Right renal cortex interstitium (tissue), 3 donors: ENCODE results near the gene FOSL1. TPM values are rescaled to one million over a fixed set of nuclear protein-coding genes. Genes with fewer than 3 reads are reported as not detected.

Experiments
- DNase-seq, 3 donors: peaks; one replicate each; pipeline ENCODE4 v3.0.0-alpha.2; 2013; ENCODE audit warnings: low read depth in 3 of 3, low spot score in 2 of 3
- polyA plus RNA-seq, 3 donors: library from polyadenylated mRNA; unstranded; fragments of 120-200 nt; gene quantifications; one replicate each; pipeline ENCODE4 v1.2.1, GENCODE V29; 2013; ENCODE audit not compliant: insufficient read length in 3 of 3

FOSL1 gene
- polyA plus RNA-seq, 3 donors, result 0.11 TPM; not detected in 2

DNA sequence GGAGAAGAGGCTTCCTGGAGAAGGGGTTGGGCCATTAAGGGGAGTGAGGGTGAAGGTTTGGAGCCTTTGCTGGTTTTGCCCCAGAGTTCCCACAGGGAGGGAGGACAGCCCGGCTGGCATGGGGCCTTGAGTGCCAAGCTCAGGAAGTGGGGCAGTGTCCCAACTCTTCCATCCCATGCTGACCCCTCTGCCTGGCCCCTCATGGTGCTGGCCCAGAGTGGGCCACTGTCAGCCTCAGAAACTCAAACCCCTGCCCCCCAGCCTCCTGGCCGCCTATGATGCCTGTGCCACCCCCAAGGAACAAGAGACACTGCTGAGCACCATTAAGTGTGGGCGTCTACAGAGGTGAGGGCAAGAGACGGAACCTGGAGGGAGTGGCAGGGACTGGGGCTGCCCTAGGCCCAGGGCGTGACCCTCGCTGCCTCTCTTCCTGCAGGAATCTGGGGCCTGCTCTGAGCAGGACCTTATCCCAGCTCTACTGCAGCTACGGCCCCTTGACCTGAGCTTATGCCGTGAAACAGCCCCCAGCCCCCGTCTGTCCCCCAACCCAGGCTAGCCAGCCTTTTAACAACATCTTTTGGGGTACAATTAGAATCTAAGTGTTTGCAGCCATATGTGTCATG, 34.5 kb downstream of the FOSL1 start:
- DNase-seq, result no peak

DNA sequence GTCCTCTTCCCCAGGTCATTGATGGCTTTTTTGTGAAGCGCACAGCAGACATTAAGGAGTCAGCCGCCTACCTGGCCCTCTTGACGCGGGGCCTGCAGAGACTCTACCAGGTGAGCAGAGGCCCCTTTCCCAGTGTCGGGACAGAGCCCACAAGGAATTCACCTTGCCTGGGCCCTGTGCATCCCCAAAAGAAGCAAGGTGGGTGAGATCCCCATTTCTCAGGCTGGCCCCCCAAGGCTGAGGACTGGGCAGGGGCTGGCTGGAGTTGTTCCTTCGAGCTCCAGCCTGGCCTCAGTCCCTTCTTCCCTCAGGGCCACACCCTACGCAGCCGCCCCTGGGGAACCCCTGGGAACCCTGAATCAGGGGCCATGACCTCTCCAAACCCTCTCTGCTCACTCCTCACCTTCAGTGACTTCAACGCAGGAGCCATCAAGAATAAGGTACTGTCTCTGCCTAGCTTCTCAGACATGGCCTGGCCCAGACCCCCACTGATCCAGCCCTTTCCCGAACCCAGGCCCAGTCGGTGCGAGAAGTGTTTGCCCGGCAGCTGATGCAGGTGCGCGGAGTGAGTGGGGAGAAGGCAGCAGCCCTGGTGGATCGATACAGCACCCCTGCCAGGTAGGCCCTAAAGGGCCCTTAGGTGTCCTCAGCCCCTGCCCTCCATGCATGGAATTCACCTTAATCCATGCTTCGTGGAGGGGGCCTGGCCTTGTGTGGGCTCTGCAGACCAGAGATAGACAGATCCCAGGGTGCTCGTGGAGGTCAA, 35.3 kb downstream of the FOSL1 start:
- no peak for DNase-seq

DNA sequence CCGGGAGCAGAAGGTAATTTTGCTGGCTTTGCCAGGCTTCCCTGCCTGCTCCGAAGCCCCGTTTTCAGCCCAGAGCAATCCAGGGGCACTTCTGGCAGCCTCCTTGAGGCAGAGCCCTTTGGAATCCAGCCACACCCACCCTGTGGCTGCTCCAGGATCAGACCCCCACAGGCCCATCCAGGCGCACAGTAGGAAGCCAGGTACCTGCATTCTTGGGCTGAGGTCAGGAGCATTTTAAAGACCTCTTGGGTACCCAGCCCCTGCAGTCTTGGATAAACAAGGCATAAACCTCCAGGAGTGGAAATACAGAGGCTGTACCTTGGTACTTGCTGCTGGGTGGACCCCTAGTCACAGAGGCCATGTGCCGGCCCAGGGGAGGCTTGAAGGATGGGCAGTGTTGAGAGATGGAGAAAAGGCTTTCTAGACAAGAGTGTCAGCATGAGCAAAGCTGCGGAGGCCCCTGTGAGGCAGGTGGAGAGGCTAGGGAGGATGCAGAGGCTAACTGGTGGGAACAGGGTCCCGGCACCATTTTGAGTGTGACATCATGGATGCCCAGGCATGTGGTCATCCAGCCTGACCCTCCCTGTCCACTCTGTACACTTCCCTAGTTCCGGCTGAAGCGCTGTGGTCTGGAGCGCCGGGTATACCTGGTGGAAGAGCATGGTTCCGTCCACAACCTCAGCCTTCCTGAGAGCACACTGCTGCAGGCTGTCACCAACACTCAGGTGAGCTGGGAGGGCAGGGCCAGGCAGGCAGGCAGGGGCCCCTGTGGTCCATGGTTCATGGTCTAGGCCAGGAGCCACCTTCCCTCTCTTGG, 36.1 kb downstream of the FOSL1 start:
- DNase-seq, result no peak

DNA sequence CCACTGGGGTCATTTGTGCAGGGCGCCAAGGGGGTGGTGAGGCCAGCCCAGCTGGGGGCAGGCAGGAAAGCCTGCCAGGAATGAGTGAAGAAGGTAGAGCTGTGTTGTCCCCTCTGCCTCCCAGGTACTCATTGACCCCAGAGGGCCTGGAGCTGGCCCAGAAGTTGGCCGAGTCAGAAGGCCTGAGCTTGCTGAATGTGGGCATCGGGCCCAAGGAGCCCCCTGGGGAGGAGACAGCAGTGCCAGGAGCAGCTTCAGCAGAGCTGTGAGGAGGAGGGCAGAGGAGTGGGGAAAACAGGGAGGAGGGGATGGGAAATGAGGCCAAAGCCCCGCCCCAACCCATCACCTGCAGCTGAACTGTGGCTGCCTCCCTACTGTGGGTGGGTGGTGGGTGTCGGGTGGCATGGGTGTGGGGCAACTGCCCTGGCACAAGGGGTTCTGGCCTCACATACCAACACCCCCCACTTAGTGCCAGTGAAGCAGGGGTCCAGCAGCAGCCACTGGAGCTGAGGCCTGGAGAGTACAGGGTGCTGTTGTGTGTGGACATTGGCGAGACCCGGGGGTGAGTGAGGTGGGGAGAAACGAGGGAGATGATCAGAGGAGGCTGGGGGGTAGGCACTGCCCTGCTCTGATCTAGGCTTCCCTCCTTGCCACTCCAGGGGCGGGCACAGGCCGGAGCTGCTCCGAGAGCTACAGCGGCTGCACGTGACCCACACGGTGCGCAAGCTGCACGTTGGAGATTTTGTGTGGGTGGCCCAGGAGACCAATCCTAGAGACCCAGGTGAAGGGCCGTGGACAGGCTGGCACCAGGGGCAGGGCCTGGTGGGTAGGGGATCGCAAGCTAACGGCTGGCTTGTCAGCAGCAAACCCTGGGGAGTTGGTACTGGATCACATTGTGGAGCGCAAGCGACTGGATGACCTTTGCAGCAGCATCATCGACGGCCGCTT, 37.0 kb downstream of the FOSL1 start:
- DNase-seq, result no peak

DNA sequence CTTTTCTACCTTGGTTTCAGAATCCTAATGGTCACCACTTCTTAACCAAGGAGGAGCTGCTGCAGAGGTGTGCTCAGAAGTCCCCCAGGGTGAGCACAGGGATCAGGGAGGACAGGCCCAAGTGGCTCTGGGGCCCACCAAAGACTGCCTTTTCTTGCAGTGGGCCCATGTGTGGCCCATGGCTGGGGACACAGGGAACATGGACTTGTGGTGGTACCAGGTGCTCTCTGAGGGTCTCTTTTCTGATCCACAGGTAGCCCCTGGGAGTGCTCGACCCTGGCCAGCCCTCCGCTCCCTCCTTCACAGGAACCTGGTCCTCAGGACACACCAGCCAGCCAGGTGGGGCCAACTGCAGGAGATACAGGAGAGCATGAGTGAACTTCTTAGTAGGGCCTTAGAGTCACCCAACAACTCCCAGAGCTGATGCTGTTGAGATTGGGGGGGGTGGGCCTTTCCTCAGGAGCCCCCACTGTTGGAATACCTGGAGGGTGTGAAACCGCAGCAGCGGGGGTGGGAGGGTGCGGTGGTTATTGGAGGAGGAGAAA, 37.9 kb downstream of the FOSL1 start:
- no peak for DNase-seq

DNA sequence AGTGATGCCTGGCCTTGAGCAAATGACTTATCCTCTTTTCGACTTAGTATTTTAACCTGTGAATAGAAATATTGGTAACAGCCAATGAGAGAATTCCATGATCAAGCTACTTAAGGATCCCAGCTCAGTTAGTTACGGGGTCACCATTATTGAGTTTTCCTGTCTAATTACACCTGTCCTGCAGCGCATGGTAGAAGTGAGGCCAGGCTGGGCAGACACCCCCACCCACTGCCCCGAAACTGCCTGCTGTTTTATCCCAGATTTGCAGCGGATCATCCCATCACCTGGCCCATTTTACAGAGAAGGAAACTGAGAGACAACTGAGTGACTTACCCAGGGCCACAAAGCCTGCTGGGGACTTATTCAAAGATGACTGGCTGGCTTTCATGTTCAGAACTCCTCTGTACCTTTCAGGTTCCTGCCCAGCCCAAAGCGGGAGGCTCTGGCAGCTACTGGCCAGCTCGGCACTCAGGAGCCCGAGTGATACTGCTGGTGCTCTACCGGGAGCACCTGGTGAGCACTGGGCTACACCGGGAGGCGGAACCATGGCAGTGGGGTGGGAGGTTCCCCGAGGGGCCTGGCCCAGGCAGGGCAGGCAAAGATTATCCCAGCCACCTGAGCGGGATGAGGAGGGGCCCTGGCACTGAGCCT, 38.5 kb downstream of the FOSL1 start:
- no peak for DNase-seq

DNA sequence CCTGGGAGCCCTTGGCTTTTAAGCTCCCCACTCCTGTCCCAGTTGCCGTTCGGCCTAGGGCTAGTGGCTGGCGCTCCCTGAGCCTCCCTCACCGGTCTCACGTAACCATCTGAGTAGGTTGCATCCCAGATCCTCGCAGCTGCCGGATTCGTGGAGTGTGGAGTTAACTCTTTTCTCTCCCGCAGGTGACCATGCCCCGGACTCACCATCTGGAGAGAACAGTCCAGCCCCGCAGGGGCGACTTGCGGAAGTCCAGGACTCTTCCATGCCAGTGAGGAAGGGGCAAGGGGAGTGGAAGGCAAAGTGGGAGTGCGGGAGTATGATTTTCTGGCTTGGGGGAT, 39.1 kb downstream of the FOSL1 start:
- no peak for DNase-seq

DNA sequence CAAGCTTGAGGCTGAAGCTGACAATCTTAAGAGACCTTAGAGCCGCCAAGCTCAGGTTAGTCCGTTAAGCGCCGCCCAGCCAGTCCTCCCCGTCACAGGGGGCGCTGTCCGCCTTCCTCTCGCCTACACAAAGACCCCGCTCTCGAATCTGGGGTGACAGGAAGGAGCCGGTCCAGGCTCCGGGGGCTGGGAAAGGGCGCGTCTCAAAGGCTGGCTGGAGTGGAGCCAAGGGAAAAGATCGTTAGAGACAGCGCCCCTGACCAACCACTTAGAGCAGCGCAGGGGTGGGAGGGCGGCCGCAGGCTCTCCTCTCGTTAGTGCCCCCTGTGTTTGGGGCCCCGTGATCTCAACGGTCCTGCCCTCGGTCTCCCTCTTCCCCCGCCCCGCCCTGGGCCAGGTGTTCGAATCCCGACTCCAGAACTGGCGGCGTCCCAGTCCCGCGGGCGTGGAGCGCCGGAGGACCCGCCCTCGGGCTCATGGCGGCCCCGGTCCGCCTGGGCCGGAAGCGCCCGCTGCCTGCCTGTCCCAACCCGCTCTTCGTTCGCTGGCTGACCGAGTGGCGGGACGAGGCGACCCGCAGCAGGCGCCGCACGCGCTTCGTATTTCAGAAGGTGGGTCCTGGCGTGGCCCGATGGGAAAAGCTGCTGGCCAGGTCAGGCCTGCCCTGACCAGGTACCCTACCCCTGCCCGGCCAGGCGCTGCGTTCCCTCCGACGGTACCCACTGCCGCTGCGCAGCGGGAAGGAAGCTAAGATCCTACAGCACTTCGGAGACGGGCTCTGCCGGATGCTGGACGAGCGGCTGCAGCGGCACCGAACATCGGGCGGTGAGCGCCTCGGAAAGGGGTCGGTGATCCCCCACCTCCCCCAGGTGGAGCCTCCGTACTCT, 39.7 kb downstream of the FOSL1 start, which contains the start of gene MUS81:
Gene MUS81 (plus strand): TSS at position 156 of the 887 bp plus-strand sequence. CDS start 321 bp downstream, at position 477.
- peak; percentile 90 to 93 (median 92) for DNase-seq

DNA sequence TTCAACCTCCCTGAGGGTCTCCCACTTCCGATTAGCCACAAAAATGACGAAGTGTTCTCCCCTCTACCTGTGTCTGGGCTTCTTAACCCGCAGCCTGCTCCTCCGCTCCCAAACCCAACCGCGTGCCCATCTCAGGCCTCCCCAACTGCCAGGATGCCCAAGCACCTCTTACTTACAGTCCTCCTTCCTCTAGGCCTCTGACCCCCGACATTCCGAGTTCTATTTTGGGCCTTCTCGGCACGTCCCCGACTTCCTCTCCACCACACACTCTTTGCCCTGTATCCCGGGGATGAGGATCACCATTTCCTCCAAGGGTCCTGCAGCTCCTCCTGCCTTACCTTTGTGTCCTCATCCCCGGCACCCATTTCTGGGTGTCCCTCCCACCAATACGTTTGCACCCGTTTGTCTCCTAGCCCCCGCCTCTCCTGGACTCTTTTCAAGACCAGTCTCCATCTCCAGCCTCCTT, 40.3 kb downstream of the FOSL1 start:
- DNase-seq, result no peak

DNA sequence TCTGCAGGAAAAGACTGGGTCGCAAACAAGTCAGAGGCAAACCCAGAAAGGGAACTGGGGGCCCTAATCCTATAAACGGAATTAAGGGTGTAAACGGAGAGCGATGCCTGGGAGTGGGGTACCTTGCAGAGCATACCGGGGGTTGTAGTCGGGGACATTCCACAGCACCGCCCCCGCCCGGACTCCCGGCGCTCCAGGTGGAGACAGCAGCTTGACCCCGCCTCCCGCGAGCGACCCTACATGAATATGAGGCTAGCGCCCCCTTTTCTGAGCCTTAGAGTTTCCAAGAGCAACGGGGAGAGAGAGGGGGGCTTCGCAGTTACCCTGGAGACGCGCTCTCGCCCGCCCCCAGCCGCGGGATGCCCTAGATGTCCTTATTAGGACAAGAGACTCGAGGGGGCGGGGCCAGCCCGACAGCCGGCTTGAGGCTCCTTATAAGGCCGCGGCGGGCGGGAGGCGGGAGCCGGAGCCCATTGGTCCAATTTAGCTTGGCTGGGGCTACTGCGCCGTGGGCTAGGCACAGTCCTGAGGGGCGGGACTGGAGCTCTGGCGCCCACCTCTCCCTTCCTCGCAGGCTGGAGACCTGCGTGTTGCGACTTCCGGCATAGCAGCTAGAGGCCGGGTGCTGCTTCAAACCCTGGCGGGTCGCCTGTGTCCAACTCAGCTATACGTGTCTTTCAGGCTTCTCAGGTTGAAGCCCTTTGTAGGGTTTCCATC, 40.9 kb downstream of the FOSL1 start:
- DNase-seq, result peak; percentile 88 to 96 (median 95)

DNA sequence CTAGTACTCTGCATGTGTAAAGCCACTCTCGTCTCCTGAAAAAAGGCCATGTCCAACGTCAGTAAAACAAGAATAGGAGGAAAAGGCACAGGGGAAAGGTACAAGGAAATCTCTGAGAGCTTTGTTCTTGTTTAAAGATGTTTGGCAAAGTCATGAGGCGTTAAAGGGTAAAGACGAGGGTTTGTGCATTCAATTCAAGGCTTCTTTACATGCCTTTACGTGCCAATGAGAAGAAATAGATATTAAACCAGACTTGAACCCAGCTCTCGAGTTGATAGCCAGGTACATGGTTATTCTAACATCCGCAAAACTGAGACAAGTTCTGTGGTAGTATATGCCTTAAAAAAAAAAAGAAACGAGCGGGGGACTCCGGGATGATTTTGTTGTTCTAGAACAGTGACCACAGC, 41.5 kb downstream of the FOSL1 start:
- DNase-seq, result no peak

DNA sequence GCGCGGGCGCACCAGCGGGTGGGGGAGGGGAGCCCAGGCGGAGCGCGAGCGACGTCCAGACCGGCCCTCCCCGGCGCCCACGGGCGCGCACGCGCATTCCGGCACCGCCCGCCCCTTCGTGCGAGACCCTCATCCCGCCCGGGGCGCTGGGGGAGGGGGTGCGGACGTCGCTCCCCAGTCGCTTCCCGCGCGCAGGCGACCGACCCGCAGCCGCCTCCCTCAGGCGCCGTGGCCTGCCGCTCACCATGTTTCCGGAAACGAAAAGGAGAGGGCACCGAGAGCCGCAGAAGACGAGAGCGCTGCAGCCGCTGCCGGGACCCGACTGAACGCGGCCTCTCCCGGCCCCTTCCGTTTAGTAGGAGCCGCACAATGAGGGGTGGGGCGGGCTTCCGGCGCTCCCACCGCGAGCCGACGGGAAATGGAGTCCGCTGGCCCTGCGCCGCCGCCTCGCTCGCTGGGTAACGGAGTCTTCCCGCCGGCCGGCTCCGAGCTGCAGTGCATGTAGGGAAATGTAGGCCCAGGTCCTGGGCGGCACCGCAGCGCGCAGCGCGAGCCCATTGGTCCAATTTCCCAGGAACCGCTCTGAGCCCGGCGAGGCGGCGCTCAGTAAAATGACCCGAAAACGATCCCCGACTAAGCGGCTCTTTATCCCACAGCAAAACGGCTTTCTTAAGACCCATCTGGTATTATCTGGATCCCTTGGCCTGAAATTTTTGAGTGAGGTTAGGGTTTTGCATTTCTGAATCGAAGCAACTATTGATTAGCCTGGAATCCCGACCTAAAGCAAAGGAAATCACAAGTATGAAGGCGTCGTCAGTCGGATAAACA, 42.1 kb downstream of the FOSL1 start, which contains the start of gene CFL1:
Gene CFL1 (minus strand): TSS at position 328 of the 828 bp plus-strand sequence. CDS start 81 bp downstream, at position 247.
- DNase-seq, result peak; percentile 86 to 92 (median 90)

DNA sequence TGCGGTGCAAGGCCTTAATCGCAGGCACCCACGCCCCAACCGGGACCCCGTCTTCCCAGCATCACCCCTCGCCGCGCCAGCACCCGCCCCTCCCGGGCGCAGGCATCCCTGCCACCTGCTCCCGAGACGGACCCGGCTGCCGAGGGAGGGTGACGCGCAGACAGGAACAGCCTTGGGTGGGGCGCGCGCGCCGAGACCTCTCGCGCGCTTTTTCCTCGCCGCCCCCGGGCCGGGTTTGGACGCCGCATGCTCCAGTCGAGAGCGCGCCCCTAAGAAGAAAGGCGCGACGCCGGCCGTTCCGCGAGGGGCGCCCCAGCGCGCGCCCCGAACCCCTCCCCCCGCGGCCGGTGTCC, 42.7 kb downstream of the FOSL1 start:
- no peak for DNase-seq

DNA sequence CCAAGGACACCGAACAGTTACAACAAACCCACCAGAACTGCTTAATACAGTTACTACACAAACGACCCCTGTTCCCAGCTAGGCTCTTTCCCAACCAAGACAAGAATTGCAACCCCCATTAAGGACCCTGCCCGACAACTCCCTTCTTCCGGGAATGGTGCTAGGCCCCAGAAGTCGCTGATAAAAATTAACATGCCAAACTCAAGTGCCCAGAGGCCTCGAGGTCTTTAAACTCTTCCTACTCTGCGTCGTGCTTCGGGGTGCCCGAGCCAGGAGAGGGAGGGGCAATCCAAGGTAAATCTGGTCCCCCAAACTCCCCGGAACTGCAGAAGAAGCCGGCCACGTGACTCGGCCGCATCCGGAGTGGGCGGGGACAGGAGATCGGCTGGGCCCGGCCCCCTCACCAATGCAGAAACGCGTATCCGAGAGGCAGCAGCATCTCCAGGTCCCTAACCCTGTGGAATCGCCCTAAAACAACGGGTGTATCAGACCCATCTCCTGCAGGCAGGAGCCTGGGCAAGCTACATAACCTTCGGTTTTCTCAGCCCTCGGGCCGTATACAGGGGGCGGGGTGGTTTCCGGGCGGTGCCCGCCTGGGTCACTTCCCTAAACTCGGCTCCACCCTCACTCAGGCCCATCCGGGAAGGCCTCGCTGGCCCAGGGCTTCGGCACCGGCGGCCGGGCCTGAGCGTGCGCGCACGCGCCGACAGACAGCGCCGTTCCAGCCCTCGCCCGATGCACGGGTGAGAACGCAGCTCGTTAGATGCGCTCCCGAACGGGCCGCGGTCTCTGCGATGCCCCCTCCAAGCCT, 43.3 kb downstream of the FOSL1 start:
- no peak for DNase-seq

DNA sequence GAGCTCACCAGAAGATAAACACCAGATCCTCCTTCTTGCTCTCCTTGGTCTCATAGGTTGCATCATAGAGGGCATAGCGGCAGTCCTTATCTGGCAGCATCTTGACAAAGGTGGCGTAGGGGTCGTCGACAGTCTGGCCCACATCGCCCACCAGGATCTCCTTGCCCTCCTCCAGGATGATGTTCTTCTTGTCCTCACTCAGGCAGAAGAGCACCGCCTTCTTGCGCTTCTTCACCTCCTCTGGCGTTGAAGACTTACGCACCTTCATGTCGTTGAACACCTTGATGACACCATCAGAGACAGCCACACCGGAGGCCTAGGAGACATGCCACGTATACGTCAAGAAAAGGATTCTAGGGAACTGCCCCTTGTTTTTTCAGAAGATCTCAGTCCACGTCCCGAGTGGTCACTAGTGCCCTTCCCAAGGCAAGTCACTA, 44.2 kb downstream of the FOSL1 start:
- no peak for DNase-seq
